OCI-LY7 (cell line): ENCODE measurements around the gene P3H2. TPM values are rescaled to one million over a fixed set of nuclear protein-coding genes. Genes with fewer than 3 reads are reported as not detected.

Experiments used
- BruUV-seq: library from RNA; stranded (reverse); fragments of 400-500 nt; replicated peaks from 2 replicates; lab custom pipeline; 2021; lab: Mats Ljungman, UMichigan
- CTCF ChIA-PET: fragments of 300-600 bp; sonication (Branson Sonifier 250); formaldehyde crosslinking; loops from one replicate; lab custom pipeline; 2022; ENCODE audit warnings: antibody characterized with exemption; ENCODE audit not compliant: unreplicated experiment; lab: Charles Lee
- POLR2A ChIA-PET: fragments of 300-600 bp; sonication (Branson Sonifier 250); formaldehyde crosslinking; loops from one replicate; lab custom pipeline; 2022; ENCODE audit warnings: antibody characterized with exemption; lab: Charles Lee
- DNase-seq: peaks from one replicate; pipeline ENCODE4 v3.0.0-alpha.2; 2015; ENCODE audit warnings: low spot score
- H2AFZ ChIP-seq: fragments of 200-600 bp; sonication (generic), shearing (Covaris generic); 2 replicates; pipeline ENCODE4 v1.6.1; 2014; ENCODE audit warnings: mild to moderate bottlenecking, antibody characterized with exemption, low read length, moderate library complexity
- H3K27ac ChIP-seq: fragments of 200-600 bp; sonication (generic); 2 replicates; pipeline ENCODE4 v1.5.1; 2014; ENCODE audit warnings: mixed run types, low read depth, mild to moderate bottlenecking, moderate library complexity, low read length, inconsistent platforms; ENCODE audit not compliant: poor library complexity, severe bottlenecking
- H3K36me3 ChIP-seq: fragments of 200-600 bp; sonication (generic); 2 replicates; pipeline ENCODE4 v1.6.1; 2014; ENCODE audit warnings: mild to moderate bottlenecking, antibody characterized with exemption, low read length, moderate library complexity, mixed read lengths; ENCODE audit not compliant: insufficient read depth
- H3K4me1 ChIP-seq: fragments of 200-600 bp; sonication (generic); 2 replicates; pipeline ENCODE4 v1.5.1; 2014; ENCODE audit warnings: mild to moderate bottlenecking, low read length; ENCODE audit not compliant: insufficient read depth, poor library complexity, severe bottlenecking
- H3K4me2 ChIP-seq: fragments of 200-600 bp; sonication (generic); 2 replicates; pipeline ENCODE4 v1.6.1; 2014; ENCODE audit warnings: mild to moderate bottlenecking, low read length
- H3K4me3 ChIP-seq: fragments of 200-600 bp; sonication (generic); 2 replicates; pipeline ENCODE4 v1.5.1; 2014; ENCODE audit warnings: mild to moderate bottlenecking, low read depth, low read length; ENCODE audit not compliant: poor library complexity, severe bottlenecking
- H3K79me2 ChIP-seq: fragments of 200-600 bp; sonication (generic); 2 replicates; pipeline ENCODE4 v1.6.1; 2016; ENCODE audit warnings: low read depth, mild to moderate bottlenecking, low read length, moderate library complexity, mixed read lengths; ENCODE audit not compliant: insufficient read depth
- H3K9me2 ChIP-seq: fragments of 200-600 bp; sonication (generic); 2 replicates; pipeline ENCODE4 v1.6.1; 2016; ENCODE audit warnings: mild to moderate bottlenecking, low read length, mixed read lengths; ENCODE audit not compliant: insufficient read depth
- H3K9me3 ChIP-seq: fragments of 200-600 bp; sonication (generic); 2 replicates; pipeline ENCODE4 v1.6.1; 2014; ENCODE audit warnings: mild to moderate bottlenecking, mixed run types, low read length, mixed read lengths
- H4K20me1 ChIP-seq: fragments of 200-600 bp; sonication (generic); 2 replicates; pipeline ENCODE4 v1.6.1; 2014; ENCODE audit warnings: mild to moderate bottlenecking, antibody characterized with exemption, low read length, moderate library complexity, mixed read lengths; ENCODE audit not compliant: insufficient read depth
- CTCF ChIP-seq: fragments of 200-600 bp; sonication (generic); conservative IDR thresholded peaks from 2 replicates; pipeline ENCODE4 v1.5.1; 2014; ENCODE audit warnings: mild to moderate bottlenecking, antibody characterized with exemption, low read length, moderate library complexity, mixed read lengths
- EZH2phosphoT487 ChIP-seq: fragments of 200-600 bp; sonication (generic); IDR thresholded peaks from 2 replicates; pipeline ENCODE4 v1.6.1; 2018; ENCODE audit warnings: low read depth, borderline replicate concordance, mild to moderate bottlenecking, mixed run types, antibody characterized with exemption, low read length, moderate library complexity, mixed read lengths
- intact Hi-C: fragments of 100-400 bp; cut with micrococcal nuclease; formaldehyde crosslinking; loops from one replicate; pipeline ENCODE4 v1.10.0; 2022; ENCODE audit not compliant: unreplicated experiment
- total RNA-seq, 2 experiments: library from RNA; depleted of rRNA in 1 of 2; stranded (reverse); fragments of >200 nt in 1 of 2; shearing (Covaris generic) in 1 of 2; gene quantifications; 2 replicates each; pipeline ENCODE4 v1.2.3, GENCODE V29; 2014 to 2022

P3H2 gene
- total RNA-seq, 2 experiments from 2014 or later: not detected

- no peaks in the 10 kb centered on the region for H3K9me2 ChIP-seq
- intact Hi-C loops: no loop called here
- no peaks in the 10 kb centered on the region for H3K79me2 ChIP-seq
- H3K4me2 ChIP-seq: no peak overlapping the region
- H3K4me3 ChIP-seq: no peak overlapping the region
- DNase-seq: no peak
- H3K9me3 ChIP-seq: no peaks in the 10 kb centered on the region
- no peak for TF ChIP-seq EZH2phosphoT487
- no peak for TF ChIP-seq CTCF
- no peaks in the 10 kb centered on the region for H4K20me1 ChIP-seq
- H3K36me3 ChIP-seq: no peaks in the 10 kb centered on the region
- CTCF ChIA-PET: no interaction called here
- no peak overlapping the region for H2AFZ ChIP-seq
- BruUV-seq: no TSS peak
- no peaks in the 10 kb centered on the region for H3K4me1 ChIP-seq
- no peak overlapping the region for H3K27ac ChIP-seq
- POLR2A ChIA-PET: interaction anchor here (0.7 kb wide), 1 partner anchor 672 kb away, joined by 5 read pairs; no protein-coding TSS in a partner anchor
These were observed 170.4 kb downstream of the P3H2 start for GRCh38 chr3:189950258-189950657.

- no peaks in the 10 kb centered on the region for H3K9me2 ChIP-seq
- CTCF ChIA-PET: no interaction called here
- H3K4me2 ChIP-seq: no peak overlapping the region
- no peaks in the 10 kb centered on the region for H3K9me3 ChIP-seq
- H2AFZ ChIP-seq: no peak overlapping the region
- no peak for DNase-seq
- H3K36me3 ChIP-seq: no peaks in the 10 kb centered on the region
- TF ChIP-seq CTCF (no peak), EZH2phosphoT487 (no peak)
- POLR2A ChIA-PET: no interaction called here
- H3K4me3 ChIP-seq: no peak overlapping the region
- H3K79me2 ChIP-seq: no peaks in the 10 kb centered on the region
- H3K27ac ChIP-seq: no peak overlapping the region
- no TSS peak for BruUV-seq
- intact Hi-C loops: no loop called here
- H4K20me1 ChIP-seq: no peaks in the 10 kb centered on the region
- H3K4me1 ChIP-seq: no peaks in the 10 kb centered on the region
These were observed 171.1 kb downstream of the P3H2 start for GRCh38 chr3:189949580-189949979.

GRCh38 chr3:189948724-189949045 is 172.0 kb downstream of the P3H2 start:
- no peak for DNase-seq
- Histone ChIP-seq H3K79me2 (no peaks in the 10 kb centered on the region), H2AFZ (no peak overlapping the region; the same call in 1 of the 2 replicates), H3K9me2 (no peaks in the 10 kb centered on the region), H3K4me2 (no peak overlapping the region), H3K4me1 (no peaks in the 10 kb centered on the region), H3K36me3 (no peaks in the 10 kb centered on the region), H3K9me3 (no peaks in the 10 kb centered on the region), H3K4me3 (no peak overlapping the region), H3K27ac (no peak overlapping the region), H4K20me1 (no peaks in the 10 kb centered on the region)
- ChIA-PET CTCF (no interaction called here), POLR2A (interaction anchor here (0.5 kb wide), 1 partner anchor 184 kb away, joined by 3 read pairs; no protein-coding TSS in a partner anchor)
- BruUV-seq: no TSS peak
- intact Hi-C loops: loop anchor here (1.0 kb wide), 1 partner anchor 676 kb away; no protein-coding TSS in a partner anchor
- no peak for TF ChIP-seq CTCF
- no peak for TF ChIP-seq EZH2phosphoT487
